HTR-8/SVneo (cell line): ENCODE data around the gene NEU1.
"Not testable (repeated sequence)": the region's sequence is repeated elsewhere in the genome, so short reads cannot be mapped to it uniquely, and the experiment has no call there.

ENCODE experiments used
- DNase-seq: peaks from one replicate; pipeline ENCODE4 v3.0.0; 2011; ENCODE audit warnings: low spot score, mixed read lengths; ENCODE audit not compliant: insufficient read length
- FAIRE-seq: peaks from 2 replicates; lab custom pipeline; 2011; peaks lifted over from hg19 to GRCh38; lab: Jason Lieb, UNC

The NEU1 gene

DNA sequence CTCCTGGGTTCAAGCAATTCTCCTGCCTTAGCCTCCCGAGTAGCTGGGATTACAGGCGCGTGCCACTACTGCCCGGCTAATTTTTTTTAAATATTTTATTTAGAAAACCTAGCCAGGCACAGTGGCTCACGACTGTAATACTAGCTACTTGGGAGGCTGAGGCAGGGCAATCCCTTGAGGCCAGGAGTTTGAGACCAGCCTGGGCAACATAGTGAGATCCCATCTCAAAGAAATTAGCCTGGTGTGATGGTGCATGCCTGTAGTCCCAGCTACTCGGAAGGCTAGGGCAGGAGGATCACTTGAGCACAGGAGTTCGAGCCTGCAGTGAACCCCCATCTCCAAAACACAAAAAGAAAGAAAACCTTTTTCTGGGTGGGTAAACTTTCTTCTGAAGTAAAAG, 13.7 kb upstream of the NEU1 start:
- DNase-seq (no peak), FAIRE-seq (no peak)

DNA sequence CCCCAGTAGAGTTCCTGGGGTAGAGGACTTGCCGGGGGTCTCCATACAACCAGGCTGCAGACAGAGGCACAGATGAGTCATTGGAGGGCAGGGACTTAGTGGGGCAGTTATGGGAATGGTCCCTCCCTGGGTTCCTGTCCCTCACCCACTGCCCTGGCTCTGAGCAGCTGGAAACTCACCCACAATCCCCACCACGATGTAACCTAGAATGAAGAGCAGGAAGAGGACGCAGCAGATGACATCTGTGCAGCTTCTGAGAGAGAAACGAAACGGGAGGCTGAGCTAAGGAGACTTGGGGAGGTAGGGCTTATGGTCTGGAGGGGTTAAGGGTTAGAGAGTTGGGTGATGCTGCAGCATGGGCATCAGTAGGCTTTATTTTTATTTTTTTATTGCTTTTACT, 13.3 kb upstream of the NEU1 start:
- DNase-seq, result no peak

GRCh38 chr6:31874836-31875572, 12.4 kb upstream of the NEU1 start:
- DNase-seq, result no peak
- no peak for FAIRE-seq

More for the DNA sequence above, 13.3 kb upstream of the NEU1 start:
- no peak for FAIRE-seq

- FAIRE-seq, result no peak
- DNase-seq, result no peak
Observed at GRCh38 chr6:31874084-31874670, 11.6 kb upstream of the NEU1 start.

- no peak for FAIRE-seq
- DNase-seq, result no peak
Observed at GRCh38 chr6:31871046-31871659, 8.5 kb upstream of the NEU1 start.

GRCh38 chr6:31870385-31870921, 7.8 kb upstream of the NEU1 start:
- FAIRE-seq (no peak), DNase-seq (no peak)

DNA sequence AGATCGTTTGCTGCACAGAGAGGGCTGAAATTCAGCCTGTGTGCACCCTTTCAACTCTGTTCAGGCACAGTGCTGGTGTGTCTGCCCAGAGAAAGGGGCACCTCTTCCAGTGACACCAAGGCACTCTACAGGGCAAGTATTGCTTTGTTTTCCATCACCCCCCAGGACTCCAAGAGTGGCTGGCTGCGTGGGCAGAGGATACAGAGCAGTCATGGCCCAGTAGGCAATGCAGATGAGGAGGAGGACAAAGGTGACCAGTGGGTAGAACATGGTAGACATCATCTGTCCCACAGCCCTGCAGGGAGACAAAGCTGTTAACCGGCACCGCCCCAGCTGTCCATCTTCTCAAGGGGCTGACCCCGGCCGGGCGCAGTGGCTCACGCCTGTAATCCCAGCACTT, 6.7 kb upstream of the NEU1 start:
- no peak for DNase-seq
- no peak for FAIRE-seq

DNA sequence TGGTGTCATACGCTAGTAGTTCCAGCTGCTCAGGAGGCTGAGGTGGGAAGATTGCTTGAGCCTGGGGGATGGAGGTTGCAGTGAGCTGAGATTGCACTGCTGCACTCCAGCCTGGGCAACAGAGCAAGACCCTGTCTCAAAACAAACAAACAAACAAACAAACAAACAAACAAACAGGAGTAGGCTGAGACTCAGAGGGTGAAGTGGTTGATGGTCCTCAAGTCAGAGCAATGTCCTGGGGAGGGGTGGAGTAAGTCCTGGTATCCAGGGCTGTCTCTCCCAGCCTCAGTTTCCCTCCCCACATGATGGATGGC, 6.0 kb upstream of the NEU1 start:
- not testable (repeated sequence) for DNase-seq, FAIRE-seq

DNA sequence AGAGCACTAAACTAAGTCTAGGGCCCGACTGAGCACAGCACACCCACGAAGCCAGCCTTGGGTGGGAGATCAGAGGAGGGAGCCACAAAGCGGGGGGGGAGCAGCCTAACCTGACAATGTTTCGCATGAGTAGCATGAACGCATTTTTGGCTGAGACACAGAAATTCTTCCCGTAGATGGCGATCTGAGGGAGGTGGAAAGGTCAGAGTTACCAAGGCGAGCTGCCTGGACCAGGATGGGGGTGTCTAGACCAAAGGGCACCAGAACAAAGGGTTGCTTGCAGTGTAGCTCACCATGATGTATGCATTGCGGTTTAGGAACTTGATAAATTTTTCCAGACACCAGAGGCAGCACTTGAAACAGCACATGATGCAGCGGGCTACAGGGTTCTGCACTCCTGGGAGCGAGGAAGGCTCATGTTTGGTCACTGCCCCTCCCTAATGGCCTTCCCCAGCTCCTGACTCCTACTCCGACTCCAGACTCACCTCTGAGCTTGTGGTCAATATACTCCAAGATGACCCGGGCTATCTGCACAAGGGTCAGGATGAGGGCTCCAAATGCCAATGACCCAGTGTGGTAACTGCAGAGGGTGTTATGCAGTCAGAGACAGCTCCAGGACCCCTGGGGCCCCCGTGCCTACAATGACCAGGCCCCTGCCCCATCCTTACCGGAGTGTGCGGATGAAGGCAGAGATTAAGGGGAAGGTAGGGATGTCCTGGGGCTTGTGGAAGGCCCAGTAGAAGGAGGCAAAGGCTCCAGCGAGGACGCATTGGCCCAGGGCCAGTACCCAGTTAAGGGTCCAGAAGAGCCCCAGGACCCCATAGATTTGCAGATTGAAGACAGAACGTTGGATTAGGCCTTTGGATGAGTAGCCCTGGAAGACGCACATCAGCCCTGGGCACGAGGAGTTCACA, 2.8 kb upstream of the NEU1 start:
- DNase-seq (no peak), FAIRE-seq (no peak)

DNA sequence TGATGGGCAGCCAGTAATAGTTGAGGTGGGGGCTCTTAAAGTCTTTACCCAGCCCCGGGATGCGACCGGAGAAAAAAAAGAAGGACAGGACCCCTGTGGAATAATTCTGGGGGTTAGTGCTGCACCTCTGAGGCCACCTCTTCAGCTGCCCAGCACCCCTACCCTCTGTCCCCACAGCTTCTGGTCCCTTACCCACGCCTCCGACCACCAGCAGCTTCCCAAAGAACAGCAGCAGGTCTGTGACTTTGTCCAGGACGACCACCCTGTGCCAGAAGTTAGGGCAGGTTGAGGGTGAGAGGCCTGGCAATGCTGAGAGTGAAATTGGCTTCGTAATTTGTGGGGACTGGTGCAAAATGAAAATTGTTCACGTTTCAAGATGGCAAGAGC, 2.2 kb upstream of the NEU1 start:
- no peak for DNase-seq
- FAIRE-seq, result no peak

- not testable (repeated sequence) for FAIRE-seq, DNase-seq
Observed at GRCh38 chr6:31864123-31864562, 1.5 kb upstream of the NEU1 start.

DNA sequence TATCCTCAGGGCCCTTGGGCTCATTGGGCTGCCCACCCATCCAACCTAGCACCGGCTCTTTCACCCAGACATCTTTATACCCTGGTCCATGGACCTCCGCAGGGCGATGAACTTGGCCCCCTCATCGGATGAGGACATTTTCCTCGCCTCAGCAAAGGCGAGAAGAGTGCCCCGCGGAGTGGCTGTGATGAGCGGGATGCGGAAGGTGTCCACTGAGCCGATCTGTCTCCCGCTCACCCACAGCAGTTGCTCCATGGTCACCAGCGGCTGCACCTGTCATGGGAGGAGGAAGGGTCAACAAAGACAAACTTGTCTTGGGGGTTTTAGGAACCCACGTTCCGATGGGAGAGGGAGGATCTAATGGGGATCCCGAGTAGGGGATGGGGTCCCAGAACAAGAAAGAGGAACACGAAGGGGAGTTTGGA, 690 bp downstream of the NEU1 start:
- DNase-seq (no peak), FAIRE-seq (no peak)

- DNase-seq (no peak), FAIRE-seq (no peak)
Observed at GRCh38 chr6:31861150-31861549, 1.5 kb downstream of the NEU1 start.

GRCh38 chr6:31860349-31860748, 2.3 kb downstream of the NEU1 start:
- FAIRE-seq, result no peak
- DNase-seq, result no peak

DNA sequence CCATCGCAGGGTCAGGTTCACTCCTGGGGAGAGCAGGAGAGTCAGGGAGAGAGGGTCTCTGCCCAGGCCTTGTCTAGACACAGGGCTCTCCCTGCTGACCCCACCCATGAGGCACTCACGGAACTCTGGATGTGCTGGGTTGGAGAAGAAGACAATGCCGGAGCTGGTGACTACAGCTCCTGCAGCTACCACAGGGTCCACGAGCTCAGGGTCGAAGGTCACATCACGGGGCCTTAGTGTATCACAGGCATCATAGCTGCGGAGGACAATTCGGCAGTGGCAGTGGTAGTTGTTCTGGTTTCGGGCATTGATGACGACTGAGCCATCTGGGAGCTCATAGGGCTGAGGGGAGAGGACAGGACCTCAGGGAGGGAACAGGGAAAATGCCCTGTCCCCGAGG, 2.7 kb downstream of the NEU1 start:
- no peak for FAIRE-seq
- DNase-seq, result no peak

GRCh38 chr6:31858707-31859106, 3.9 kb downstream of the NEU1 start:
- FAIRE-seq (no peak), DNase-seq (no peak)

DNA sequence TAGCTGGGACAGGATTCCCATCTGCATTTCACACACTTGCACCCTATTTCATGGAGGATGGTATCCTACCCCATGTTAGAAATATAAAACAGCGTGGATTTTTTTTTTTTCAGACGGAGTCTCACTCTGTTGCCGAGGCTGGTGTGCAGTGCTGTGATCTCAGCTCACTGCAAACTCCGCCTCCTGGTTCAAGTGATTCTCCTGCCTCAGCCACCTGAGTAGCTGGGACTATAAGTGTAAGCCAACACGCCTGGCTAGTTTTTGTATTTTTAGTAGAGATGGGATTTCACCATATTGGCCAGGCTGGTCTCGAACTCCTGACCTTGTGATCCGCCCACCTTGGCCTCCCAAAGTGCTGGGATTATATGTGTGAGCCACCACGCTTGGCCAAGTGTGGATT, 4.8 kb downstream of the NEU1 start:
- FAIRE-seq, DNase-seq: not testable (repeated sequence)

DNA sequence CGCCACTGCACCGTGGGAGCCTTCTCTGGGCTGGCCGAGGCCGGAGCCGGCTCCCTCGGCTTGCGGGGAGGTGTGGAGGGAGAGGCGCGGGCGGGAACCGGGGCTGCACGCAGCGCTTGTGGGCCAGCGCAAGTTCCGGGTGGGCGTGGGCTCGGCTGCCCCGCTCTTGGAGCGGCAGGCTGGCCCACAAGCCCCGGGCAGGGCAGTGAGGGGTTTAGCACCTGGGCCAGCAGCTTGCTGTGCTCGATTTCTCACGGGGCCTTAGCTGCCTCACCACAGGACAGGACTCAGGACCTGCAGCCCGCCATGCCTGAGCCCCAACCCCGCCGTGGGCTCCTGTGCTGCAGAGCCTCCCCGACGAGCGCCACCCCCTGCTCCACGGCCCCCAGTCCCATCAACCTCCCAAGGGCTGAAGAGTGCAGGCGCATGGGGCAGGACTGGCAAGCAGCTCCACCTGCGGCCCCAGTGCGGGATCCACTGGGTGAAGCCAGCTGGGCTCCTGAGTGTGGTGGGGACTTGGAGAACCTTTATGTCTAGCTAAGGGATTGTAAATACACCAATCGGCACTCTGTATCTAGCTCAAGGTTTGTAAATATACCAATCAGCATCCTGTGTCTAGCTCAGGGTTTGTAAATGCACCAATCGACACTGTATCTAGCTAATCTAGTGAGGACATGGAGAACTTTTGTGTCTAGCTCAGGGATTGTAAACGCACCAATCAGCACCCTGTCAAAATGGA, 10.5 kb downstream of the NEU1 start:
- FAIRE-seq, DNase-seq: not testable (repeated sequence)

DNA sequence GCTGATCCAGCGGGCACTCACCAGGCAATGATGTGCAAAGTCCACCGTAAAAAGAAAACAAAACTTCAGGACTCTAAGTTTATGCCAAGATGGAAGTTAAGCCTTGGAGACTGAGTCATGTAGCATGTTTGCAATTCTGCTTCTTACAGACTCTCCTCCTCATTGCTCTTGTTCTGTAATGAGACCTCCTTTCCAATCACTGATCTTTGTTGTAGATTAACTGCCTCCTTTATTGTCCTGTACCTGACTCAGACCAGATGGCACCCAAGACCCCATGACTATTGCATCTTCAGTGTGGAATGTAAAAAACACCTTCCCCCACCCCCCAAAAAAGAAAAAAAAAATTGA, 11.2 kb downstream of the NEU1 start:
- DNase-seq, result no peak
- FAIRE-seq, result no peak
